Endothelial cell of umbilical vein (primary cell): Measurements from ENCODE around the gene RBPJ. TPM values are rescaled to one million over a fixed set of nuclear protein-coding genes. Genes with fewer than 3 reads are reported as not detected.

ENCODE experiments used
- BruUV-seq: library from RNA; stranded (reverse); fragments of 400-500 nt; replicated peaks from 2 replicates; lab custom pipeline; 2021; lab: Mats Ljungman, UMichigan
- CTCF ChIA-PET: fragments of 300-600, 350-600 bp; sonication (Branson Sonifier 250); formaldehyde crosslinking; loops from one replicate; lab custom pipeline; 2021; ENCODE audit warnings: antibody characterized with exemption, inconsistent platforms; lab: Charles Lee
- POLR2A ChIA-PET: fragments of 300-600, 350-600 bp; sonication (Branson Sonifier 250); formaldehyde crosslinking; loops from one replicate; lab custom pipeline; 2021; ENCODE audit warnings: antibody characterized with exemption, inconsistent platforms; lab: Charles Lee
- DNase-seq: peaks from one replicate; pipeline ENCODE4 v3.0.0-alpha.2; 2011; ENCODE audit warnings: low read depth, low spot score
- FAIRE-seq: peaks from 2 replicates; lab custom pipeline; 2011; peaks lifted over from hg19 to GRCh38; lab: Jason Lieb, UNC
- H2AFZ ChIP-seq: 2 replicates; pipeline ENCODE4 v1.6.0; 2012; ENCODE audit warnings: low read depth, low read length, control low read depth, inconsistent platforms
- H3K27ac ChIP-seq: 2 replicates; pipeline ENCODE4 v1.5.1; 2011; ENCODE audit warnings: low read depth, mild to moderate bottlenecking, control low read depth, low read length, moderate library complexity; ENCODE audit not compliant: insufficient read depth
- H3K27me3 ChIP-seq, 2 experiments: 2 replicates each; pipeline versions ENCODE4 v1.6.0 to v1.6.1; 2011; ENCODE audit warnings: low read length in 2 of 2, mixed read lengths in 1 of 2; ENCODE audit not compliant: control insufficient read depth in 2 of 2, insufficient read depth in 2 of 2
- H3K36me3 ChIP-seq, 2 experiments: 2 replicates in 1 of 2; 3 replicates in 1 of 2; pipeline ENCODE4 v1.5.1; 2011; ENCODE audit warnings: low read length in 2 of 2, mild to moderate bottlenecking in 1 of 2, moderate library complexity in 1 of 2; ENCODE audit not compliant: control insufficient read depth in 2 of 2, insufficient read depth in 2 of 2; ENCODE audit errors: extremely low read depth in 1 of 2
- H3K4me1 ChIP-seq: 3 replicates; pipeline ENCODE4 v1.5.1; 2011; ENCODE audit warnings: mild to moderate bottlenecking, low read length; ENCODE audit not compliant: control insufficient read depth, insufficient read depth; ENCODE audit errors: extremely low read depth
- H3K4me2 ChIP-seq: 2 replicates; pipeline ENCODE4 v1.6.1; 2011; ENCODE audit warnings: low read length, control low read depth, mixed read lengths; ENCODE audit not compliant: insufficient read depth
- H3K4me3 ChIP-seq, 3 experiments: fragments of 200-600 bp in 1 of 3; sonication (generic), shearing (Covaris generic) in 1 of 3; replicated peaks in 1 of 3; 2 replicates each; pipeline ENCODE4 v1.5.1; 2011 to 2016; ENCODE audit warnings: control low read depth in 3 of 3, low read length in 3 of 3, mild to moderate bottlenecking in 2 of 3, inconsistent platforms in 1 of 3, low read depth in 1 of 3, moderate library complexity in 1 of 3; ENCODE audit not compliant: insufficient read depth in 1 of 3
- H3K79me2 ChIP-seq: 2 replicates; pipeline ENCODE4 v1.6.0; 2012; ENCODE audit warnings: low read length, inconsistent platforms; ENCODE audit not compliant: control insufficient read depth, insufficient read depth
- H3K9ac ChIP-seq: replicated peaks from 2 replicates; pipeline ENCODE3; 2011; ENCODE audit warnings: low read length, control low read depth; ENCODE audit not compliant: insufficient read depth; ENCODE audit errors: extremely low read depth
- H3K9me1 ChIP-seq: replicated peaks from 3 replicates; pipeline ENCODE4 v1.6.0; 2011; ENCODE audit warnings: mild to moderate bottlenecking, low read length; ENCODE audit not compliant: control insufficient read depth, insufficient read depth; ENCODE audit errors: extremely low read depth
- H3K9me3 ChIP-seq: replicated peaks from 2 replicates; pipeline ENCODE4 v1.5.1; 2012; ENCODE audit warnings: low read length, inconsistent platforms; ENCODE audit not compliant: control insufficient read depth, insufficient read depth
- H4K20me1 ChIP-seq: replicated peaks from 2 replicates; pipeline ENCODE3; 2011; ENCODE audit warnings: mild to moderate bottlenecking, low read length; ENCODE audit not compliant: control insufficient read depth, insufficient read depth; ENCODE audit errors: extremely low read depth
- EZH2 ChIP-seq: IDR thresholded peaks from 2 replicates; pipeline ENCODE4 v1.6.1; 2012; ENCODE audit warnings: borderline replicate concordance, low read depth, mild to moderate bottlenecking, moderate library complexity, low read length, inconsistent platforms; ENCODE audit not compliant: severe bottlenecking
- FOS ChIP-seq: IDR thresholded peaks from 2 replicates; pipeline ENCODE4 v1.6.1; 2011; ENCODE audit warnings: mild to moderate bottlenecking, low read length, moderate library complexity, borderline replicate concordance; ENCODE audit not compliant: insufficient read depth
- JUN ChIP-seq: IDR thresholded peaks from 2 replicates; pipeline ENCODE4 v1.6.1; 2011; ENCODE audit warnings: borderline replicate concordance, low read depth; ENCODE audit not compliant: insufficient read length, insufficient read depth
- MAX ChIP-seq: IDR thresholded peaks from 2 replicates; pipeline ENCODE4 v1.6.1; 2011; ENCODE audit not compliant: insufficient read depth, insufficient read length
- MYC ChIP-seq: IDR thresholded peaks from one replicate; pipeline ENCODE4 v1.6.1; 2011; ENCODE audit warnings: mild to moderate bottlenecking, low read depth, low read length
- POLR2A ChIP-seq: IDR thresholded peaks from 2 replicates; pipeline ENCODE4 v1.6.1; 2012; ENCODE audit warnings: low read depth, mild to moderate bottlenecking, control low read depth, low read length
- POLR2AphosphoS5 ChIP-seq: IDR thresholded peaks from 2 replicates; pipeline ENCODE4 v1.6.1; 2012; ENCODE audit warnings: low read depth, mild to moderate bottlenecking, control low read depth, low read length, moderate library complexity; ENCODE audit not compliant: insufficient read depth
- dilution Hi-C: fragments of 300-500 bp; cut with MboI; formaldehyde crosslinking; loops from one replicate; pipeline ENCODE4 v1.15.0; 2019; ENCODE audit warnings: low sequenced_read_pairs; ENCODE audit not compliant: extremely low pct_ligation_motif_present
- intact Hi-C: fragments of 100-400 bp; cut with micrococcal nuclease; formaldehyde crosslinking; loops from one replicate; pipeline ENCODE4 v1.10.0; 2022
- polyA plus RNA-seq, 4 experiments: library from polyadenylated mRNA; depleted of rRNA in 3 of 4; stranded (reverse) in 3 of 4; unstranded in 1 of 4; fragments of >200 nt; gene quantifications; 2 replicates each; pipeline versions ENCODE4 v1.2.1 to v1.2.3, GENCODE V29; 2011 to 2012; ENCODE audit warnings: missing spikeins in 1 of 4
- total RNA-seq: library from RNA; stranded (reverse); gene quantifications from 2 replicates; pipeline ENCODE4 v1.2.3, GENCODE V29; 2021

Gene RBPJ
- total and polyA plus RNA-seq, 2 donors (not counting 3 experiments of a cell fraction or from before 2014, with no cell fraction given) = 17.0 to 42.9 TPM

- CTCF ChIA-PET = no interaction called here
- no peak overlapping the region for H3K4me2 ChIP-seq
- intact Hi-C loops = no loop called here
- no peak overlapping the region for H3K4me3 ChIP-seq
- no peaks in the 10 kb centered on the region for H3K4me1 ChIP-seq
- H3K79me2 ChIP-seq = peaks cover 21% of the 10 kb centered on the region
- H3K36me3 ChIP-seq = peaks cover 0 to 3% of the 10 kb centered on the region in 2 experiments
- H3K27me3 ChIP-seq = no peaks in the 10 kb centered on the region
- POLR2A ChIA-PET = interaction anchor here (0.6 kb wide), 1 partner anchor 10 kb away, joined by 5 read pairs; no protein-coding TSS in a partner anchor
- BruUV-seq = no TSS peak
- H2AFZ ChIP-seq = no peak overlapping the region
- no peak overlapping the region for H3K27ac ChIP-seq
- dilution Hi-C loops = no loop called here
- H3K9me1 ChIP-seq = no peaks in the 10 kb centered on the region
- H4K20me1 ChIP-seq = peaks cover 4% of the 10 kb centered on the region
- no peak for FAIRE-seq
- no peaks in the 10 kb centered on the region for H3K9me3 ChIP-seq
- H3K9ac ChIP-seq = no peak overlapping the region
- DNase-seq = no peak
- TF ChIP-seq MAX (no peak), POLR2A (no peak), MYC (no peak), EZH2 (no peak), JUN (no peak), FOS (no peak), POLR2AphosphoS5 (no peak)
Measured at GRCh38 chr4:26384380-26385057, 63.7 kb downstream of the RBPJ start.

- H3K4me2 ChIP-seq = no peak overlapping the region
- FAIRE-seq (no peak), DNase-seq (no peak)
- no peak overlapping the region for H3K9ac ChIP-seq
- no peak overlapping the region for H3K4me3 ChIP-seq
- intact Hi-C loops = no loop called here
- no peak overlapping the region for H2AFZ ChIP-seq
- no peaks in the 10 kb centered on the region for H3K9me1 ChIP-seq
- no peak overlapping the region for H3K27ac ChIP-seq
- dilution Hi-C loops = no loop called here
- no peaks in the 10 kb centered on the region for H4K20me1 ChIP-seq
- no peaks in the 10 kb centered on the region for H3K4me1 ChIP-seq
- CTCF ChIA-PET = interaction anchor here (1.0 kb wide), 1 partner anchor 15 kb away, joined by 3 read pairs; no protein-coding TSS in a partner anchor
- no TSS peak for BruUV-seq
- peaks cover 18% of the 10 kb centered on the region for H3K79me2 ChIP-seq
- TF ChIP-seq MAX = no peak
- TF ChIP-seq JUN = no peak
- TF ChIP-seq FOS = no peak
- H3K36me3 ChIP-seq = peaks cover 0 to 3% of the 10 kb centered on the region in 2 experiments
- POLR2A ChIA-PET = no interaction called here
- H3K9me3 ChIP-seq = no peaks in the 10 kb centered on the region
- H3K27me3 ChIP-seq = no peaks in the 10 kb centered on the region
Measured at GRCh38 chr4:26385690-26386089, 64.9 kb downstream of the RBPJ start.
